ENCODE measurements around the gene ZFPM1. TPM values are rescaled to one million over a fixed set of nuclear protein-coding genes. Genes with fewer than 3 reads are reported as not detected.

ZFPM1 gene
- polyA plus RNA-seq, 4 donors = 2.3 to 5.3 (median 3.2) TPM

GRCh38 chr16:88582912-88583575 is 130.0 kb downstream of the ZFPM1 start:
- DNase-seq (ENCODE audit: low read depth in 4 of 4, low spot score in 3 of 4) = no peak

GRCh38 chr16:88584676-88585075 is 131.6 kb downstream of the ZFPM1 start:
- no peak for DNase-seq (ENCODE audit: low read depth in 4 of 4, low spot score in 3 of 4)

GRCh38 chr16:88585269-88585668 is 132.2 kb downstream of the ZFPM1 start:
- no peak for DNase-seq (ENCODE audit: low read depth in 4 of 4, low spot score in 3 of 4)

- DNase-seq (ENCODE audit: low read depth in 4 of 4, low spot score in 3 of 4) = no peak
Observed at GRCh38 chr16:88585927-88586581, 133.0 kb downstream of the ZFPM1 start.

Other genes with a start within 250 kb of the ZFPM1 start
- 1 to 10 TPM; 1.3 to 1.8 (median 1.4) TPM for gene ZNF469, start 70.3 kb upstream of the ZFPM1 start, polyA plus RNA-seq (ENCODE audit: insufficient read length in 4 of 4)
- 10 to 100 TPM; 32.6 to 42.2 (median 34.8) TPM for gene ZC3H18, start 117.1 kb downstream of the ZFPM1 start, polyA plus RNA-seq (ENCODE audit: insufficient read length in 4 of 4)
- under 1 TPM in 1 of 4 donors, not detected in 3; 0.20 TPM for gene IL17C, start 185.3 kb downstream of the ZFPM1 start, polyA plus RNA-seq (ENCODE audit: insufficient read length in 4 of 4)
- 100 to 1,000 TPM; 102 to 202 (median 108) TPM for gene CYBA, start 197.8 kb downstream of the ZFPM1 start, polyA plus RNA-seq (ENCODE audit: insufficient read length in 4 of 4)
- gene MVD, start 209.8 kb downstream of the ZFPM1 start, polyA plus RNA-seq (ENCODE audit: insufficient read length in 4 of 4) = 10 to 100 TPM; 25.4 to 40.6 (median 27.4) TPM
- gene SNAI3, start 233.2 kb downstream of the ZFPM1 start, polyA plus RNA-seq (ENCODE audit: insufficient read length in 4 of 4) = under 1 TPM; 0.39 to 0.86 (median 0.60) TPM